GM12892 (cell line): ENCODE results near the gene FERMT3.

Experiments used
- DNase-seq: peaks from one replicate; pipeline ENCODE4 v3.0.0; 2011; ENCODE audit not compliant: insufficient read length
- FAIRE-seq: peaks from 2 replicates; lab custom pipeline; 2011; peaks lifted over from hg19 to GRCh38; lab: Jason Lieb, UNC
- POLR2A ChIP-seq: IDR thresholded peaks from 2 replicates; pipeline ENCODE4 v1.6.1; 2011; ENCODE audit warnings: low read depth, low read length, control low read depth
- POLR2AphosphoS5 ChIP-seq: IDR thresholded peaks from 2 replicates; pipeline ENCODE4 v1.6.1; 2011; ENCODE audit warnings: low read depth, low read length, control low read depth
- TAF1 ChIP-seq: IDR thresholded peaks from 2 replicates; pipeline ENCODE4 v1.6.1; 2011; ENCODE audit warnings: low read depth, mild to moderate bottlenecking, control low read depth, low read length, borderline replicate concordance

FERMT3 gene

DNA sequence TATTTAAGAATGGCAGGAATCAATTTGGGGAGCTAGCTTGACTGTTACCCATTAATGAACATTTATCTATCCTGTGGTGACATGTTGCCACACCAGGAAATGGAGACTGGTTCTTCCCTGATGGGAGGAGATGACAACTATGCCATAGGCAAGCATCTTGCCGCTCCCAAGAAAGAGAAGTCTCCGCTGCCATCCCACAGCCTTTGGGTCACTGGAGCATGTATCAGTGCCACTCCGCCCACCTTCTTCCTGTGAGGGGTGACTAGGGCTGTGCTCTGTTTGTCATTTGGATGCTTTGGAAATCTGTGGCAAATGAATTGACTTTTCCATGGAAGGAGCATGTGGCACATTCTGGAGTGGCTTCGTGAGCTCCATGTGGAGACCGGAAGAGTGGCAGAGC lies 14.1 kb upstream of the FERMT3 start:
- TF ChIP-seq POLR2A (no peak), TAF1 (no peak), POLR2AphosphoS5 (no peak)
- DNase-seq = no peak
- no peak for FAIRE-seq

DNA sequence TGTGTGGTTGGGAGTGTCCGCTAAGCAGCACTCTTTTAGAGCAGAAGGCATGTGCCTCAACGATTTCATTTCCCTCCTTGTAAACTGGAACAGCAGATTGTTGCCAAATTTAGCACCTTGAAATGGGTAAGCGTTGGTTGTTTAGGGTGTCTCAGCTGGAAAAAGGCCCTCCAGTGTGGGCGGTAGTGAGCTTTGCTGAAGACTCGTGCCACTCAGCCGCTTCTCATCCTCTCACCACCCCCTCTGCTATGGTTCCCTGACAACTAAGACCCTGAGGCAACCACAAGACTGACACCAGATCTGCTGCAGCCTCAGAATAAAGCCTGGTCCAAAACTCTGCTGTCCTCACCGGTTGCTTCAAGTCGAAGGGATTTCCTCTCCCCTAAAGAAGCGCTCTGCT lies 9.9 kb upstream of the FERMT3 start:
- FAIRE-seq (no peak), DNase-seq (no peak)
- TF ChIP-seq TAF1 (no peak), POLR2AphosphoS5 (no peak), POLR2A (no peak)

DNA sequence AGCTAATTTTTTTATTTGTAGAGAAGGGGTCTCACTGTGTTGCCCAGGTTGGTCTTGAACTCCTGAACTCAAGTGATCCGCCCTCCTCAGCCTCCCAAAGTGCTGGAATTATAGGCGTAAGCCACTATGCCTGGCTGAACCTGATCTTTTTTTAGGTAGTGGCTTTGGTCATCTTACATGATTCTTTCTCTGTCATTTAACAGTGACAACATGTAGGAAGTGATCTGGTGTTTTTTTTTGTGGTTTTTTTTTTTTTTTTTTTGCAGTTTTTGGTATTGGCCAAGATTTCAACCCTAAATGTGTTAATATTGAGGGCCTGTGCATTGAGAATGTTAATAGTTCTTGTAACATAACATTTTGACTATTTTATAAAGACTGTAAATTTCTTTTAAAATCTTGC lies 8.0 kb upstream of the FERMT3 start:
- TF ChIP-seq POLR2A = no peak
- FAIRE-seq (no peak), DNase-seq (no peak)

DNA sequence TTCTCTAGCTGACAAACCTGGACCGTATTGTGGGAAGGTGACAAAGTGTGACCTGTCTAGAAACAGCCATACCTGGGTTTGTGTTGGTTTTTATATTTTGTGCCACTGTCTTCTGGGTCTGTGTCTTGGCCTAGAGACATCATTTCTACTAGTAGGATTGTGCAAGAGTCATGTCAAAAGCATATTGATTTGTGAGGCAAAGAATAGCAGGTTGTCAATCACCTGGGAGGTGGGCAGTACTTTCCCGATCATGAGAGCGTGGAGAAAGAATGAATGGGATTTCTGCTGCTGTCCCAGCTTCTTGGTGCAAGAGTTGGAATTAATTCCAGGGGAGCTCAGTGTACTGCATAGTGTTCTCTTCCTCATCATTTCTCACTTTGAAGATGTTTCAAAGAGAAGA lies 5.0 kb upstream of the FERMT3 start:
- no peak for TF ChIP-seq POLR2AphosphoS5
- TF ChIP-seq TAF1 = no peak
- no peak for TF ChIP-seq POLR2A
- no peak for FAIRE-seq
- no peak for DNase-seq

DNA sequence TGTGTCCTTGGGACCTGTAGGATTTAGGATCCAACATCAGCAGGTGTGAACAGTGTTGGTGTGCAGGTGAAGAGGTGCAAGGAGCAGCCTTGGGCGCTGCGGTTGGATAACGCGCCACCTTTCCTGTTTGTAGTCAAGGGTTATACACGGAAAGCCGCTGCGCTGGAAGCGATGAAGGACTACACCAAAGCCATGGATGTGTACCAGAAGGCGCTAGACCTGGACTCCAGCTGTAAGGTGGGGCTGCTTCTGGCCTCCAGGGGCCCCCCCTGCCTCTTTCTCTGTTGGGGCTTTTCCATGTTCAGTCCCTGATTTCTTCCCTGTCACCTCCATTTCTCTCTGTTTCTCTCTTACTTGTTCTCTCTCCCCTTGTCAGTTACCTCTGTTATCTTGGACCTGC lies 3.5 kb upstream of the FERMT3 start:
- DNase-seq (no peak), FAIRE-seq (no peak)
- TF ChIP-seq POLR2AphosphoS5 (no peak), POLR2A (no peak), TAF1 (no peak)

DNA sequence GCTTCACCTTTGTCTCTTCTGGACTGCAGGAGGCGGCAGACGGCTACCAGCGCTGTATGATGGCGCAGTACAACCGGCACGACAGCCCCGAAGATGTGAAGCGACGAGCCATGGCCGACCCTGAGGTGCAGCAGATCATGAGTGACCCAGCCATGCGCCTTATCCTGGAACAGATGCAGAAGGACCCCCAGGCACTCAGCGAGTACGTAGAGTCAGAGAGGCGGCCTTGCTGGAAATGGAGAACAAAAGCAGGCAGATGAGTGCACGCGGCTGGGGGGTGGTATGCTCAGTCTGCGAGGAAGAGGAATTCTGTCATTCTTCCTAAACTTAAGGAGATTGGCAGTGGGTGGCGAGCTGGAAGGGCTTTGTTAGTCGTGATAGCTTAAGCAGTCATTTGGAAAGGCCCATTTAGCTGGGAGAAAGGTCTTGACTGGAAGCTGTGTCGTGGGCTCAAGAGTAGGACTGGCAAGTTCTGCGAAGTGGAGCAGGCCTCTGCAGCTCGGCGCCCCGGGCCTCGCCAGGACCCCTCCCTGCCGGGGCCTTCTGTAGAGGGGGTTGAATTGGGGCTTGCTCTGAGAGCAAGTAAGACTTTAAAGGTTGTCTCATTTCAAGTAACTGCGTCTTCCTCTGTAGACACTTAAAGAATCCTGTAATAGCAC lies 3.0 kb upstream of the FERMT3 start:
- FAIRE-seq = no peak
- DNase-seq = no peak

DNA sequence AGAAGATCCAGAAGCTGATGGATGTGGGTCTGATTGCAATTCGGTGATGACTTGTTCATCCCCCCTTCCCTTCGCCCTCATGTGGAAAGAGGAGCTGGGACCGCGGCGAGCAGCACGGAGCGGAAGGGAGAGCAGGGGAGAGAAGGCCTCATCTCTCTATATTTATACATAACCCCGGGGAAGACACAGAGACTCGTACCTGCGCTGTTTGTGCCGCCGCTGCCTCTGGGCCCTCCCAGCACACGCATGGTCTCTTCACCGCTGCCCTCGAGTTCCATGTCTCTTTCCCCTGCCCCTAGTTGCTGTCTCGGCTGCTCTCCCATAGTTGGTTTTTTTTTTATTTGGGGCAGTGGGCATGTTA lies 2.5 kb upstream of the FERMT3 start:
- FAIRE-seq = no peak
- TF ChIP-seq POLR2A (no peak), POLR2AphosphoS5 (no peak), TAF1 (no peak)
- no peak for DNase-seq

More for the DNA sequence above, 3.0 kb upstream of the FERMT3 start:
- TF ChIP-seq POLR2A = no peak
- no peak for TF ChIP-seq POLR2AphosphoS5
- TF ChIP-seq TAF1 = no peak

DNA sequence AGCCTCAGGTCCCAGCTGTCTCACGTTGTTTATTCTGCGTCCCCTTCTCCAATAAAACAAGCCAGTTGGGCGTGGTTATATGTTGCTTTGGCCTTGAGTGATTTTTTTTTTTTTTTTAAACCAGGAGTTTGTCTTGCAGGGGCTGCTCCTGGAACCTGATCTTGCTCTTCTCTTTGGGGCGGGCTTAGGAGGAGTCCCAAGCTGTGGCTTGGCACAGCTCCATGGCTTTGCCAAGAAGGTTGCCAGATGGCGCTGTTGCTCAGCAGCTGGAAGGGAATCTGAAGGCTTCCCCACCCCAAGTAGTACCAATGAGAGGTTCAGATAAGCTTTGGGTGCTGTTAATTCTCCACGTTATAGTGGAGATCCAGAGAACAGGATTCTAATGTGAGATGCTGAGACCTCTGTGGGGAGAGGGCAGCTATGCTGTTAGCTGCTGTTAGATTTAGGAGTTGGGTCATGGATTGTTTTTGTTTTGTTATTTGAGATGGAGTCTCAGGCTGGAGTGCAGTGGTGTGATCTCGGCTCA lies 2.0 kb upstream of the FERMT3 start:
- peak; percentile 79 for DNase-seq
- no peak for TF ChIP-seq TAF1
- TF ChIP-seq POLR2A = no peak
- no peak for TF ChIP-seq POLR2AphosphoS5
- peak; percentile 86 for FAIRE-seq

DNA sequence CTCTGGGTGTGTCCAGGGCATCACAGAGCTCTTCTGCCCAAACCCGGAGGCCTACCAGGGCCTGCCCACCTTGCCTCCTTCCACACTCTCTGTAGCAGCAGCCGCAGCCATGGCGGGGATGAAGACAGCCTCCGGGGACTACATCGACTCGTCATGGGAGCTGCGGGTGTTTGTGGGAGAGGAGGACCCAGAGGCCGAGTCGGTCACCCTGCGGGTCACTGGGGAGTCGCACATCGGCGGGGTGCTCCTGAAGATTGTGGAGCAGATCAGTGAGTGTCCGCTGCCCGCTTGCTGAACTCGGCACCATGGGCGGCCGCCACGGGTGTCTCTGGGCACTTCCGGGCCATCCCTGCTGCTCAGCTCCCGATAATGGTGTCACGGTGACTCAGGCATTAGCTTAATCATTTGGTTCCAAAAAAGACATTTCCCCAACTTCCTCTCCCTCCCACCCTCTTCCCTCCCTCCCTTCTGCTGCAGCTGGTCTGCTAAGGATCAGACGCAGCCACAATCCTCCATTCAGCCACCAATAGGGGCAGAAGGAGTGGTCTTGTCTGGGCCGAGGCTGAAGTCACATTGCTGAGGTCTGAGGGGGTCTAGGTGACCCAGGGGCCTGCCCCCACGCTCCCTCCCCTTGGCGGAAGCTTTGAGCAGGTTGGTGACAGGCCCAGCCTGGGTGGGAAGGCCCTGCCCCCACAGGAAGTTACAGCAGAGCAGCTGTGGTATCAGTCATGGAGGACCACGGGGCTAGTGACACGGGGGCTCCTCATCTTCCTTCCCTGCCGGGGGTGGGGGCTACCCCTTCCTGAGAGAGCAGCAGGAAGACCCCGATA lies 950 bp downstream of the FERMT3 start:
- TF ChIP-seq POLR2AphosphoS5 = peak; percentile 93
- peak; percentile 85 for TF ChIP-seq POLR2A
- TF ChIP-seq TAF1 = peak; percentile 60
- DNase-seq (peak; percentile 97), FAIRE-seq (peak; percentile 98)

DNA sequence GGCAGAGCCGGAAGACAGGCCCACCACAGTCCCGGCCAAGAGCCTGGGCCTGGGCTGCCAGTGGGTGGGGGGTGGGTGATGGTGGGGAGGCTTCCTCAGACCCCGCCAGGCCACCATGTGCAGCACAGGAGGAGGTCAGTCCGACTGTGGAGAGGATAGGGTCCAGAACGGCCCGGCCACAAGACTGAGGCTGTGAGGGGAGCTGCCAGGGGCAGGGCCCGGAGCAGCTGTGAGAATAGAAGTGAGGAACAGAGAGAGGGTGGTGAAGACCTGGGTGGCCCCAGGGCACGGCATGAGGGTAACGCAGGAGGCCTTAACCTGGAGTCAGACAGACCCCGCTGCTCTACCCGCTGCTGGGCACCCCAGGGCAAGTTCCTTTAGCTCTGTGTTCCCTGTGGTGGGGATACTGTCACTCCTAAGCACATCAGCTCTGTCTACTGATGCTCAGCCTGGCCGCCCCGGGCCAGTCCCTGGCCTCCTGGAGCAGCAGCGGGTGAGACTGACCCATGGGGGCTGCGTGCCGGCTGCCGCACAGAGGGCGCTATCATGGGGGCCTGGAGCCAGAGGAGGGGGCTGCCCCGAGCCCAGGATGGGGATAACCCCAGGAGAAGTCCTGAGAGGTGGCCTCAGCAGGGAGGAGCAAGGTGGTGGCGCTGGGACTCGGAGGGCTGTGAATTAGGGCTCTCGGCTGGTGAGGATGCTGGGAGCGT lies 1.7 kb downstream of the FERMT3 start:
- TF ChIP-seq POLR2A (no peak), POLR2AphosphoS5 (no peak), TAF1 (no peak)
- FAIRE-seq = no peak
- no peak for DNase-seq

DNA sequence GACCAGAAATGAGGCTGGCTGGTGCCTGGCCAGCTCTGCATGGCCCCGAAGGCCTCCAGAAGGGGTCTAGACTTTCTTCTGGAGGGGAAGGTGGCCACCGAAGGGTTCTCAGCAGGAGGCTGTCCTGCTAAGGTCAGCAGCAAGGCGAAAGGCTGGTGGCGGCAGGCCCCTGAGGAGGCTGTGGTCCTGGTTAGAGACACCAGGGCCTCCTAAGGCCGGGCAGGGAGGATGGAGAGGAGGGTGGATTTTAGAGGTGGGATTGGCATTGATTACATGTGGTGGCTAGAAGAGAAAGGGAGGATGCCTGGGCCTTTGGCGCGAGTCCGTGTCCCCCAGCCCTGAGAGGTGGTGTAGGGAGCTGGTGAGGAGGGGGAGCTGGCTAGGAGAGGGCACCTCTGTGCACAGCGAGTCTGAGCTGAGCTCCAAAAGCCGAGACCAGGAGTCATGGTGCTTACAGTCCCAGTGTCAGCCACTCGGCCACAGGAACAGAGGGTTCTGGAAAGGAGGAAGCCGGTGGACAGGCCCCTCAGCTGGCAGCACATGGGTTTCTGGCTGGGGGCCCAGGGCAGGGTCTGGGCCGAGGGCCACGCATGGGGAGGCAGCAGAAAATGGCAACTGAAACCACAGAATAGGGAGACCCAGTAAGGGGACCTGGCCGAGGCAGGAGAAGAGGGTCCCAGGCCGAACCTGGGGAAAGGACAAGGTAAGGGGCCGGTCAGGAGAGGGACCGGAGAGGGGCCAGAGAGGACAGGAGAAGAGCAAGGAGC lies 2.5 kb downstream of the FERMT3 start:
- no peak for DNase-seq
- TF ChIP-seq POLR2AphosphoS5 (no peak), TAF1 (no peak), POLR2A (no peak)
- FAIRE-seq = no peak
